SIG-M5 treated with dmso at 0.1 percent for 504 hours (cell line): ENCODE measurements around the gene SNX1.
"Not testable (repeated sequence)": the region's sequence is repeated elsewhere in the genome, so short reads cannot be mapped to it uniquely, and the experiment has no call there.

Experiments used
- DNase-seq: peaks from one replicate; lab custom pipeline; 2025; ENCODE audit not compliant: unreplicated experiment; lab: John Stamatoyannopoulos, UW

The SNX1 gene

GRCh38 chr15:64095795-64096667 is at the start of gene SNX1:
SNX1 (plus strand) TSS chr15:64095982; CDS start chr15:64096014, 32 bp downstream.
- peak; percentile 92 for DNase-seq

GRCh38 chr15:64046421-64047153 is 49.2 kb upstream of the SNX1 start, which contains the start of gene DAPK2:
DAPK2 (minus strand) TSS chr15:64046485; CDS start chr15:64040261, 6,224 bp downstream.
- peak; percentile 28 for DNase-seq

- DNase-seq = peak; percentile 83
These were observed 46.9 kb upstream of the SNX1 start for GRCh38 chr15:64048781-64049460.

- no peak for DNase-seq
These were observed 45.3 kb upstream of the SNX1 start for GRCh38 chr15:64050281-64051092.

GRCh38 chr15:64051093-64051402 is 44.7 kb upstream of the SNX1 start:
- no peak for DNase-seq

- DNase-seq = no peak
These were observed 44.1 kb upstream of the SNX1 start for GRCh38 chr15:64051407-64052259.

- DNase-seq = no peak
These were observed 42.8 kb upstream of the SNX1 start for GRCh38 chr15:64052925-64053491.

- not testable (repeated sequence) for DNase-seq
These were observed 42.1 kb upstream of the SNX1 start for GRCh38 chr15:64053674-64054073.

- no peak for DNase-seq
These were observed 37.5 kb upstream of the SNX1 start for GRCh38 chr15:64058279-64058678.

GRCh38 chr15:64059104-64059503 is 36.7 kb upstream of the SNX1 start:
- DNase-seq = not testable (repeated sequence)

- DNase-seq = no peak
These were observed 35.1 kb upstream of the SNX1 start for GRCh38 chr15:64060716-64061115.

GRCh38 chr15:64066451-64066850 is 29.3 kb upstream of the SNX1 start:
- DNase-seq = no peak

GRCh38 chr15:64067564-64068030 is 28.2 kb upstream of the SNX1 start:
- DNase-seq = peak; percentile 69

- no peak for DNase-seq
These were observed 27.6 kb upstream of the SNX1 start for GRCh38 chr15:64068133-64068532.

- DNase-seq = no peak
These were observed 25.7 kb upstream of the SNX1 start for GRCh38 chr15:64070106-64070505.

- DNase-seq = no peak
These were observed 24.6 kb upstream of the SNX1 start for GRCh38 chr15:64070965-64071851.

- no peak for DNase-seq
These were observed 23.6 kb upstream of the SNX1 start for GRCh38 chr15:64071931-64072765.
